ENCODE results near the gene MRPL40. TPM values are rescaled to one million over a fixed set of nuclear protein-coding genes. Genes with fewer than 3 reads are reported as not detected.

Gene MRPL40
- total RNA-seq: 10 to 100 TPM; 28.6 to 54.3 TPM

GRCh38 chr22:19432133-19432851 is at the start of gene MRPL40:
MRPL40 (plus strand) TSS chr22:19432545; CDS start chr22:19432555, 10 bp downstream.
- no peaks in the 10 kb centered on the region for H3K27me3 ChIP-seq (replicated peaks; ENCODE audit: insufficient read depth)
- intact Hi-C loops (cut with DNase I): loop anchor here (5.0 kb wide), 1 partner anchor 250 kb away; no protein-coding TSS in a partner anchor
- H3K27ac ChIP-seq: peak within 1 kb of the TSS; percentile 89 to 95
- peak; percentile 83 for TF ChIP-seq POLR2A (IDR thresholded peaks at IDR 0.05)
- peak; percentile 83 for TF ChIP-seq POLR2AphosphoS5 (IDR thresholded peaks at IDR 0.05)
- peak in 3 of 4 experiments; percentile 10 to 40 (median 19) for TF ChIP-seq CTCF (IDR thresholded peaks at IDR 0.05)
- peaks cover 0 to 10% of the 10 kb centered on the region in 2 donors for H3K36me3 ChIP-seq
- no peaks in the 10 kb centered on the region for H3K9me3 ChIP-seq
- peak within 1 kb of the TSS; percentile 59 to 77 for H3K4me3 ChIP-seq
- DNase-seq (ENCODE audit: low spot score): peak; percentile 90
- peaks cover 20% of the 10 kb centered on the region for H3K4me1 ChIP-seq (replicated peaks)
- WGBS: under 1% methylated on average over 51 of the region's 74 CpGs

GRCh38 chr22:19383292-19383691 is 49.1 kb upstream of the MRPL40 start:
- no peak for DNase-seq (ENCODE audit: low spot score)
- Histone ChIP-seq H3K4me1 (replicated peaks) (no peaks in the 10 kb centered on the region), H3K4me3 (no peak overlapping the region), H3K9me3 (no peaks in the 10 kb centered on the region), H3K27ac (no peak overlapping the region), H3K36me3 (peaks cover 0 to 2% of the 10 kb centered on the region in 2 donors), H3K27me3 (replicated peaks; ENCODE audit: insufficient read depth) (no peaks in the 10 kb centered on the region)
- no peak for TF ChIP-seq POLR2AphosphoS5 (IDR thresholded peaks at IDR 0.05)
- TF ChIP-seq CTCF (IDR thresholded peaks at IDR 0.05): no peak
- TF ChIP-seq POLR2A (IDR thresholded peaks at IDR 0.05): no peak
- intact Hi-C loops (cut with DNase I): no loop called here
- 74% methylated on average over 9 of the region's 9 CpGs for WGBS

GRCh38 chr22:19385221-19385906 is 47.0 kb upstream of the MRPL40 start:
- no peak for DNase-seq (ENCODE audit: low spot score)
- no peaks in the 10 kb centered on the region for H3K4me1 ChIP-seq (replicated peaks)
- H3K36me3 ChIP-seq: peaks cover 0 to 2% of the 10 kb centered on the region in 2 donors
- intact Hi-C loops (cut with DNase I): no loop called here
- no peak overlapping the region for H3K4me3 ChIP-seq
- no peaks in the 10 kb centered on the region for H3K27me3 ChIP-seq (replicated peaks; ENCODE audit: insufficient read depth)
- no peaks in the 10 kb centered on the region for H3K9me3 ChIP-seq
- TF ChIP-seq CTCF (IDR thresholded peaks at IDR 0.05): no peak
- no peak overlapping the region for H3K27ac ChIP-seq
- 94% methylated on average over 14 of the region's 14 CpGs for WGBS

GRCh38 chr22:19386248-19386647 is 46.1 kb upstream of the MRPL40 start:
- H3K9me3 ChIP-seq: no peaks in the 10 kb centered on the region
- intact Hi-C loops (cut with DNase I): no loop called here
- no peak for DNase-seq (ENCODE audit: low spot score)
- no peak overlapping the region for H3K4me3 ChIP-seq
- WGBS: 85% methylated on average over 2 of the region's 2 CpGs
- H3K27me3 ChIP-seq (replicated peaks; ENCODE audit: insufficient read depth): no peaks in the 10 kb centered on the region
- H3K36me3 ChIP-seq: peaks cover 0 to 2% of the 10 kb centered on the region in 2 donors
- no peak overlapping the region for H3K27ac ChIP-seq
- no peak for TF ChIP-seq POLR2A (IDR thresholded peaks at IDR 0.05)
- TF ChIP-seq CTCF (IDR thresholded peaks at IDR 0.05): no peak
- TF ChIP-seq POLR2AphosphoS5 (IDR thresholded peaks at IDR 0.05): no peak
- H3K4me1 ChIP-seq (replicated peaks): no peaks in the 10 kb centered on the region

Measured in prostate gland (tissue), 2 donors.